BLaER1 treated with 17β-estradiol and CSF1 and Interleukin-3, amounts not matched to agents 10 nM and 100 nM (cell line): ENCODE results near the gene FCRLB.
A peak's percentile ranks its signal among the peaks of the same experiment; 100 is the strongest.
"Not testable (repeated sequence)": the region's sequence is repeated elsewhere in the genome, so short reads cannot be mapped to it uniquely, and the experiment has no call there.

Experiments used
- H3K27ac ChIP-seq, 11 experiments: shearing (Covaris generic); formaldehyde crosslinking; 2 replicates each; pipeline ENCODE4 v1.8.1; 2022
- H3K27me3 ChIP-seq, 11 experiments: shearing (Covaris generic); formaldehyde crosslinking; 2 replicates each; pipeline ENCODE4 v1.8.1; 2022
- H3K36me3 ChIP-seq, 11 experiments: shearing (Covaris generic); formaldehyde crosslinking; 2 replicates each; pipeline ENCODE4 v1.8.1; 2022
- H3K4me1 ChIP-seq, 10 experiments: shearing (Covaris generic); formaldehyde crosslinking; 2 replicates each; pipeline ENCODE4 v1.8.1; 2022
- H3K4me2 ChIP-seq, 11 experiments: shearing (Covaris generic); formaldehyde crosslinking; 2 replicates each; pipeline ENCODE4 v1.8.1; 2022
- H3K4me3 ChIP-seq, 10 experiments: shearing (Covaris generic); formaldehyde crosslinking; 2 replicates each; pipeline ENCODE4 v1.8.1; 2022
- H3K9ac ChIP-seq, 11 experiments: shearing (Covaris generic); formaldehyde crosslinking; 2 replicates each; pipeline ENCODE4 v1.8.1; 2022
- H3K9me3 ChIP-seq, 11 experiments: shearing (Covaris generic); formaldehyde crosslinking; replicated peaks in 1 of 11; 2 replicates each; pipeline ENCODE4 v1.8.1; 2022
- H4K20me1 ChIP-seq, 11 experiments: shearing (Covaris generic); formaldehyde crosslinking; 2 replicates each; pipeline ENCODE4 v1.8.1; 2022
- Cebpa-rat ChIP-seq, 11 experiments: shearing (Covaris generic); IDR thresholded peaks; 2 replicates each; pipeline ENCODE4 v1.8.1; 2022

Gene FCRLB

DNA sequence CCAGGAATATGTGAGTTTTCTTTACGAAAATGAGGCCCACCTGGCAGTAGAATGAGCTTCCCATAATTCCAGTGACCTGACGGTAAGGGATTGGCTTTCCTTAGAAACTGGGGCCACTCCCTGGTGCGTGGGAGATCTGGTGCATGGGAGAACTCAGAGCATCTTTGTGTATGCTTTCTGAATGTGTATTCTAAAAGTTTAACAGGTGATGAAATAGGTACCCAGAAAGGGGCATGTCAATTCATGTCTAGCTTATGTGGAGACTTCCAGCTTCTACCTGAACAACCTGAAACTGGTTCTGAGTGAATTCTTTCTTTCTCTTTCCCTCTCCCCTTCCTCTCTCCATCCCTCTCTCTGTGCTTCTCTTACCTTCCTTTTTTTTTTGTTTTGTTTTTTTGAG lies 29.5 kb upstream of the FCRLB start:
- H3K9me3 ChIP-seq: peaks cover 0 to 27% (median 0%) of the 10 kb centered on the region in 11 experiments; a peak in 8 of 22 replicates
- H3K27me3 ChIP-seq: peaks cover 0 to 90% (median 0%) of the 10 kb centered on the region in 11 experiments; a peak in 4 of 22 replicates
- no peak overlapping the region for H3K4me2 ChIP-seq
- H4K20me1 ChIP-seq: no peaks in the 10 kb centered on the region
- no peak overlapping the region for H3K27ac ChIP-seq
- no peak overlapping the region for H3K4me3 ChIP-seq
- no peaks in the 10 kb centered on the region for H3K36me3 ChIP-seq
- H3K9ac ChIP-seq: no peak overlapping the region
- no peaks in the 10 kb centered on the region for H3K4me1 ChIP-seq
- no peak for TF ChIP-seq Cebpa-rat (IDR thresholded peaks at IDR 0.05)

- peaks cover 0 to 96% (median 0%) of the 10 kb centered on the region in 11 experiments; a peak in 4 of 22 replicates for H3K27me3 ChIP-seq
- not testable (repeated sequence) for H4K20me1 ChIP-seq, H3K27ac ChIP-seq
Observed at GRCh38 chr1:161693020-161693712, 28.2 kb upstream of the FCRLB start.

DNA sequence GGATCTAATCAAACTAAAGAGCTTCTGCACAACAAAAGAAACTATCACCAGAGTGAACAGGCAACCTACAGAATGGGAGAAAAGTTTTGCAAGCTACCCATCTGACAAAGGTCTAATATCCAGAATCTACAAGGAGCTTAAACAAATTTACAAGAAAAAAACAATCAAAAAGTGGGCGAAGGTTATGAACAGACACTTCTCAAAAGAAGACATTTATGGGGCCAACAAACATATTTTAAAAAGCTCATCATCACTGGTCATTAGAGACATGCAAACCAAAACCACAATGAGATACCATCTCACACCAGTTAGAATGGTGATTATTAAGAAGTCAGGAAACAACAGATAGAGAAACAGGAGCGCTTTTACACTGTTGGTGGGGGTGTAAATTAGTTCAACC lies 23.0 kb upstream of the FCRLB start:
- H3K4me3 ChIP-seq, H3K4me2 ChIP-seq, H4K20me1 ChIP-seq, H3K36me3 ChIP-seq, H3K27ac ChIP-seq, H3K4me1 ChIP-seq, H3K9ac ChIP-seq: not testable (repeated sequence)
- peaks cover 0 to 44% (median 0%) of the 10 kb centered on the region in 11 experiments; a peak in 8 of 22 replicates for H3K9me3 ChIP-seq
- peaks cover 0 to 93% (median 0%) of the 10 kb centered on the region in 11 experiments; a peak in 6 of 22 replicates for H3K27me3 ChIP-seq

More at GRCh38 chr1:161693020-161693712, 28.2 kb upstream of the FCRLB start:
- not testable (repeated sequence) for H3K36me3 ChIP-seq, H3K4me3 ChIP-seq, H3K4me1 ChIP-seq, H3K9ac ChIP-seq, H3K4me2 ChIP-seq
- H3K9me3 ChIP-seq: peaks cover 0 to 35% (median 0%) of the 10 kb centered on the region in 11 experiments; a peak in 8 of 22 replicates

GRCh38 chr1:161702250-161702649 lies 19.1 kb upstream of the FCRLB start:
- Histone ChIP-seq H3K27ac (no peak overlapping the region), H3K9me3 (peaks cover 0 to 19% (median 0%) of the 10 kb centered on the region in 11 experiments; a peak in 3 of 22 replicates), H3K27me3 (peaks cover 0 to 96% (median 0%) of the 10 kb centered on the region in 11 experiments; a peak in 6 of 22 replicates), H3K9ac (no peak overlapping the region), H3K4me3 (no peak overlapping the region), H3K4me1 (peaks cover 13 to 28% (median 25%) of the 10 kb centered on the region in 10 experiments), H4K20me1 (no peaks in the 10 kb centered on the region; a peak in 1 of 22 replicates), H3K4me2 (no peak overlapping the region), H3K36me3 (no peaks in the 10 kb centered on the region)
- no peak for TF ChIP-seq Cebpa-rat (IDR thresholded peaks at IDR 0.05)

DNA sequence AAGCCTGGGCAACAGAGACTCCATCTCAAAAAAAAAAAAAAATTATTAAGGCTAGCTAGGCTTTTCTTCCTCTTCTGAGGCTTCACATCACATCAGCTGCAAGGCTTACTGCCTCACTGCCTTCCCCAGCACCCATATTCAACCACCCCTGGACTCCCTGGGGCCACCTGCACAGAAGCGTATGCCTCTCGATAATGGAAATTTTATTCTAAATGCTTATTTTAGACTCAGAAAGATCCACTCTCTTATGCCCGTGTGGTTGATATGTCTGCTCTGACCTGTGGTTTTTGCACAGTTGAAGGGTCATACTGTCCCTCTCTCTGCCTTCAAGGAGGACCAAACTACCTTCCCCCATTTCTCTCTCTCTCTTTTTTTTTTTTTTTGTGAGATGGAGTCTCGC lies 15.8 kb upstream of the FCRLB start:
- Histone ChIP-seq H3K9me3 (no peaks in the 10 kb centered on the region), H3K4me1 (peaks cover 16 to 53% (median 39%) of the 10 kb centered on the region in 10 experiments), H3K27me3 (peaks cover 0 to 99% (median 0%) of the 10 kb centered on the region in 11 experiments; a peak in 7 of 22 replicates), H3K4me2 (peak overlapping the region in 9 of 11 experiments; percentile 4 to 71 (median 54); a peak in 17 of 22 replicates), H3K9ac (no peak overlapping the region), H3K4me3 (no peak overlapping the region), H3K27ac (no peak overlapping the region), H3K36me3 (no peaks in the 10 kb centered on the region), H4K20me1 (peaks cover 0 to 2% (median 0%) of the 10 kb centered on the region in 11 experiments; a peak in 1 of 22 replicates)
- no peak for TF ChIP-seq Cebpa-rat (IDR thresholded peaks at IDR 0.05)

DNA sequence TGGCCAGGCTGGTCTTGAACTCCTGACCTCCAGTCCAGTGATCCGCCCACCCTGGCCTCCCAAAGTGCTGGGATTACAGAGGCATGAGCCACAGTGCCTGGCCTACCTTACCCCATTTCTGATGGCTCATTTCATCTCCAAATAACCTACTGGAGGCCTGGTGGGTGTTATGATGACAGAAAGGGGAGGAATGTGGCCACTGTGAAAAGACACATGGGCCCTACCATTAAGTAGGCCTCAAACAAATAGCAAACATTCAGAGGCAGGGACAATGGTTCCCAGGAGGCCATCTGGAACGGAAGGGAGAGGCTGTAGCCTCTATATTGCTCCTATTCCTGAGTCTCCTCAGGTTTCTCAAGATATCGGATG lies 15.2 kb upstream of the FCRLB start:
- no peaks in the 10 kb centered on the region for H3K9me3 ChIP-seq
- peaks cover 16 to 59% (median 42%) of the 10 kb centered on the region in 10 experiments for H3K4me1 ChIP-seq
- peaks cover 0 to 8% (median 0%) of the 10 kb centered on the region in 11 experiments; a peak in 2 of 22 replicates for H4K20me1 ChIP-seq
- no peak for TF ChIP-seq Cebpa-rat (IDR thresholded peaks at IDR 0.05)
- no peak overlapping the region for H3K9ac ChIP-seq
- no peak overlapping the region; a peak in 1 of 20 replicates for H3K4me3 ChIP-seq
- peaks cover 0 to 99% (median 0%) of the 10 kb centered on the region in 11 experiments; a peak in 7 of 22 replicates for H3K27me3 ChIP-seq
- H3K4me2 ChIP-seq: peak overlapping the region; percentile 45 to 76 (median 58)
- H3K36me3 ChIP-seq: no peaks in the 10 kb centered on the region
- H3K27ac ChIP-seq: peak overlapping the region in 4 of 11 experiments; percentile 0 to 20 (median 12); a peak in 4 of 22 replicates

DNA sequence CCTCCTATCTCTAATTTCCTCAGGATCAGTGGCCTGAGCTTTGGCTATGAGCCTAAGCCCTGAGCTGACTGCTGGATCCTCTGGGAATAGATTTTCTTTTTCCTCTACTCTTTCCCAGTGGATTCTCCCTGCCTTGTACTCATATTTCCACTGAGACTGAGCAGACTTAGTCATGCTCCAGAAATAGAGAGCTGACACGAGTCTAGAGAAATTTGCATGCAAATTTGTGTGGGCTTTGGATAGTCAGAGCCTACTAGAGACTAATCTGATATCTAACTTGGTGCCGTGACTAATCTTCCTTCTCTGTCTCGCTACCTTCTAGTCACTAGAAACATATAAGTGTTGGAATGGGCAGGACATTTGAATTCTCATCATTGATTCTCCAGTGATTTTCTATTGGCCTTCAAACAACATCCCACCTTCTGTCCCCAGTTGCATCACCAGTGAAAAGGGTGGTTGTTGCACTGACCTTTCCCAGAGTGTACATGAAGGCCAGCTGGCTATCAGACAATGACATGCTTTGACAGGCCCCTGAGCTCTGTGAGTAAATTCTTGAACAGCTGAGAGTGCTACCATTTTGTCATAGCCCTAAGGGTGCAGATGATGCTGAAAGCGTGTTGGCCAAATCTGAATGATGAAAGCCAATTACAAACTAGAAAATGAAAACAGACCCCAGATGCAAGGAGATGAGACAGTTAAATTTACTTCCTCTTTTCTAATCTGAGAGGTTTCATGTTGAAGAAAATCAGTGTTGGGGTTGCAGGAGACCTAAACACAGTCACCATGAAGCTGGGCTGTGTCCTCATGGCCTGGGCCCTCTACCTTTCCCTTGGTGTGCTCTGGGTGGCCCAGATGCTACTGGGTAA lies 14.6 kb upstream of the FCRLB start, which contains the start of gene FCRLA:
Gene FCRLA, plus strand, starts transcription at position 748 of the 866 bp plus-strand sequence. Its CDS starts 36 bp downstream, at position 784.
- Histone ChIP-seq H3K4me3 (no peak within 1 kb of the TSS; a peak in 1 of 20 replicates), H3K27me3 (peaks cover 0 to 100% (median 0%) of the 10 kb centered on the region in 11 experiments; a peak in 7 of 22 replicates), H3K9ac (no peak within 1 kb of the TSS), H3K27ac (peak within 1 kb of the TSS in 5 of 11 experiments; percentile 6 to 33 (median 17); a peak in 7 of 22 replicates), H3K9me3 (no peaks in the 10 kb centered on the region), H3K36me3 (no peaks in the 10 kb centered on the region), H4K20me1 (peaks cover 0 to 10% (median 0%) of the 10 kb centered on the region in 11 experiments; a peak in 2 of 22 replicates), H3K4me2 (peak within 1 kb of the TSS; percentile 45 to 76 (median 58)), H3K4me1 (peaks cover 16 to 61% (median 42%) of the 10 kb centered on the region in 10 experiments)
- no peak for TF ChIP-seq Cebpa-rat (IDR thresholded peaks at IDR 0.05)

GRCh38 chr1:161707503-161707902 lies 13.8 kb upstream of the FCRLB start:
- TF ChIP-seq Cebpa-rat (IDR thresholded peaks at IDR 0.05): no peak
- Histone ChIP-seq H3K27me3 (peaks cover 0 to 100% (median 0%) of the 10 kb centered on the region in 11 experiments; a peak in 7 of 22 replicates), H3K27ac (peak overlapping the region in 1 of 11 experiments; percentile 20; a peak in 1 of 22 replicates), H3K4me2 (peak overlapping the region in 10 of 11 experiments; percentile 45 to 76 (median 57); a peak in 18 of 22 replicates), H4K20me1 (peaks cover 0 to 16% (median 0%) of the 10 kb centered on the region in 11 experiments; a peak in 2 of 22 replicates), H3K36me3 (no peaks in the 10 kb centered on the region), H3K4me3 (no peak overlapping the region), H3K9ac (no peak overlapping the region), H3K4me1 (peaks cover 16 to 61% (median 42%) of the 10 kb centered on the region in 10 experiments), H3K9me3 (no peaks in the 10 kb centered on the region)
